Muscle of leg (tissue), 11 donors: ENCODE results near the gene RCVRN. TPM values are rescaled to one million over a fixed set of nuclear protein-coding genes. Genes with fewer than 3 reads are reported as not detected.
"Not testable (repeated sequence)": the region's sequence is repeated elsewhere in the genome, so short reads cannot be mapped to it uniquely, and the experiment has no call there.

Experiments
- DNase-seq: peaks from one replicate; pipeline ENCODE4 v3.0.0; 2013
- H3K27ac ChIP-seq: one replicate; pipeline ENCODE4 v1.5.1; 2013; ENCODE audit warnings: mild to moderate bottlenecking, low read length, control low read depth
- H3K27me3 ChIP-seq: one replicate; pipeline ENCODE4 v1.6.1; 2013; ENCODE audit warnings: low read length; ENCODE audit not compliant: control insufficient read depth, insufficient read depth
- H3K36me3 ChIP-seq: one replicate; pipeline ENCODE4 v1.6.1; 2013; ENCODE audit warnings: low read length; ENCODE audit not compliant: control insufficient read depth, insufficient read depth
- H3K4me1 ChIP-seq: one replicate; pipeline ENCODE4 v1.6.1; 2013; ENCODE audit warnings: low read length; ENCODE audit not compliant: control insufficient read depth, insufficient read depth
- H3K4me3 ChIP-seq: one replicate; pipeline ENCODE4 v1.5.1; 2013; ENCODE audit warnings: low read length, control low read depth
- H3K9me3 ChIP-seq: replicated peaks from 2 replicates; pipeline ENCODE4 v1.6.1; 2013; ENCODE audit warnings: low read depth, low read length; ENCODE audit not compliant: control insufficient read depth
- WGBS: methylation state at CpG from one replicate; pipeline ENCODE4 v1.1.5; 2013; ENCODE audit warnings: missing lambda C conversion rate; ENCODE audit not compliant: insufficient coverage; 5-methylcytosine and 5-hydroxymethylcytosine counted together
- polyA plus RNA-seq, 8 donors: library from polyadenylated mRNA; unstranded; fragments of 120-200 nt; gene quantifications; one replicate each; pipeline versions ENCODE4 v1.2.1 to v1.2.3, GENCODE V29; 2013; ENCODE audit warnings: inconsistent platforms in 1 of 8, low replicate concordance in 1 of 8; ENCODE audit not compliant: insufficient read length in 8 of 8, insufficient read depth in 1 of 8
- total RNA-seq: library from RNA; stranded (reverse); fragments of 120-200 nt; gene quantifications from one replicate; pipeline ENCODE4 v1.2.4, GENCODE V29; 2013

The RCVRN gene
- total and polyA plus RNA-seq, 9 donors = 0.13 to 1.1 (median 0.60) TPM

DNA sequence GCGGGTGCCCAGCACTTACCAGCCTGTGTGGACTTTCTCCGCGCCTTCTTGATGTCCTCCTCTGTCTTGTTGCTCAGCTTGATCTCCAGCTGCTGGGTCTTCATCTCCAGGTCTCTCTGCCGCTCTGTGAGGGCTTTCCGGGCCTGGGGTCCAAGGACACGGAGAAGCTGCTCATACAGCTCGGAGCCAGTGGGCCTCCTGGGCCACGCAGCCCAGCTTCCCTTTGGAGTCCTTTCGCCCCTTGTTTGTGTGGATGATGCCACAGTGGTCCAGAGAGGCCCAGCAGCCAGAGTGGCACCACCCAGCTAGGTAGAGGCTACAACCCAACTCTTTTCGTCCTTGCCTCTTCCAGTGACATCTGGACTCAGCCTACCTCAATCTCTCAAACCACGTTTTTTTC lies 20.4 kb upstream of the RCVRN start:
- no peak overlapping the region for H3K27ac ChIP-seq
- H3K4me1 ChIP-seq = peaks cover 11% of the 10 kb centered on the region
- WGBS = 83% methylated on average over 6 of the region's 11 CpGs
- H3K27me3 ChIP-seq = no peaks in the 10 kb centered on the region
- DNase-seq = no peak
- H3K36me3 ChIP-seq = peaks cover 9% of the 10 kb centered on the region
- H3K4me3 ChIP-seq = no peak overlapping the region
- H3K9me3 ChIP-seq = no peaks in the 10 kb centered on the region

DNA sequence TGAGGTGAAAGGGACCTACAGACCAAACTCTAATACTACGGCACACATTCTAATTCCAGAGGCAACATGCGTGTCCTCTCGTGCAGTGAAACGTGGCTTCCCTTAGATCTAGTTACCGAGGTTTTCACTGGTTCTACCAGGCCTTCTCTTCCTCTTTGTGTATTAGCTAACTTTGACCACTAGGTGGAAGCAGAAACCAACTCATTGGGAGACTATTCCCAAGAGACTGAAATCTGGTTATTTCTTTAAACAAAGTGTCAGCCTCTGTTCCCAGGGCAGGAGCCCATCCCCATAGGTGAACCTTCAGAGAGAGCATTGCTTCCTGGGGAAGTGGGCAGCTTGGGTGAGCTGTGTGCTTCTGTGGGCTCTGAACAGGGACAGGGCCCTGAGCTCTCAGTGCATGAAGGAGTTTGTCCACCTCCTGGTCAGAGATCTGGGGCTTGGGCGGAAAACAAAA lies 19.7 kb upstream of the RCVRN start:
- H3K27me3 ChIP-seq = no peaks in the 10 kb centered on the region
- H3K27ac ChIP-seq = no peak overlapping the region
- H3K4me3 ChIP-seq = no peak overlapping the region
- H3K4me1 ChIP-seq = peaks cover 11% of the 10 kb centered on the region
- no peaks in the 10 kb centered on the region for H3K9me3 ChIP-seq
- WGBS = 6% methylated on average over 5 of the region's 6 CpGs
- H3K36me3 ChIP-seq = peaks cover 11% of the 10 kb centered on the region
- DNase-seq = peak; percentile 87

DNA sequence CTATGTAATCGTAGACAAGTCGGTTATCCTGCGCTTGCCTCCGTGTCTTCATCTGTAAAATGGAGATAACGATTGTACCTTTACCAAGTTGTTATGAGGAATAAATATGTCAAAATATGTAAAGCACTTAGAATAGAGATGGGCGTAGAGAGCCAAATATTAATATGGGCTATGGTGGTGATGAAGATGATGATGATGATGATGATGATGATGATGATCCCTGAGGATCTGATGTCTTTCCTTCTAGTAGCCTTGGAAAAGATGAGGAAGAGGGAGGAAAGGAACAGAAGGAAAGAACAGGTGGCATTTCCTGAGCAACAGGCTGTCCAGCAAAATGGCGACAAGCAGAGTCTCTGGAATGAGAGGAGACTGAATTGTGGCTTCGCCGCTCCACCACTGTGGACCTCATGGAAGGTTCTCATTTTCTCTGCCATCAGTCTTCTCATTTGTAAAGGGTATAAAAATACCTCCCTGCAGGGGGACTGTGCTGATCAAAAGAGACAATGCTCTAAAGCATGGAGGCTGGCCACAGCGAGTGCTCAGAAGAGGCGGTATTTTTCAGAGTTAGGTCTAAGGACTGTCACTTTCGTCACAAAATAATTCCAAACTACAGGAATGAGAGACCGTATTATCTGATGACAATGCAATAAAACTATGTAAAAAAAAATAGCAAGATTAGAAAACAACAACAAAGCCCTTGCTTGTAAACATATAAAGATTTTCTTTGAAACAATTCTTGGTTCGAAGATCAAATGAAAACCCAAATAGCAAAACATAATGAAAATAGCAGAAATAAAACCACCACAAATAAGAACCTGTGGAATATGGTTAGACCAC lies 17.2 kb upstream of the RCVRN start:
- no peak for DNase-seq
- 100% methylated on average over 4 of the region's 14 CpGs for WGBS
- Histone ChIP-seq H3K36me3 (peaks cover 31% of the 10 kb centered on the region), H3K4me1 (no peaks in the 10 kb centered on the region), H3K9me3 (no peaks in the 10 kb centered on the region), H3K27ac (no peak overlapping the region), H3K27me3 (no peaks in the 10 kb centered on the region), H3K4me3 (no peak overlapping the region)

DNA sequence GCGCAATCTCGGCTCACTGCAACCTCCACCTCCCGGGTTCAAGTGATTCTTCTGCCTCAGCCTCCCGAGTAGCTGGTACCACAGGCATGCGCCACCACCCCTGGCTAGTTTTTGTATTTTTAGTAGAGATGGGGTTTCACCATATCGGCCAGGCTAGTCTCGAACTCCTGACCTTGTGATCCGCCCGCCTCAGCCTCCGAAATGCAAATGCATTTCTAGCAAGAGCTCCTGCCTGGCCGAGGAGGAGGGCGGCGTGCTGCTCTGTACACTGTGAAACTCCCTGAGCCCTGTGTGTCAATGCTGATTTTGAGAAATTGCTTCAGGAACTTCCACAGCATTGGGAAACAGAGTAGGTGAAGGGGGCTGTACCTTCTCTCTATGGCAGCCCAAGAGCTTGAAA lies 16.1 kb upstream of the RCVRN start:
- not testable (repeated sequence) for H3K4me1 ChIP-seq, H3K27ac ChIP-seq, H3K4me3 ChIP-seq, H3K27me3 ChIP-seq, DNase-seq, H3K9me3 ChIP-seq
- WGBS = 96% methylated on average over 7 of the region's 13 CpGs
- H3K36me3 ChIP-seq = peaks cover 41% of the 10 kb centered on the region

DNA sequence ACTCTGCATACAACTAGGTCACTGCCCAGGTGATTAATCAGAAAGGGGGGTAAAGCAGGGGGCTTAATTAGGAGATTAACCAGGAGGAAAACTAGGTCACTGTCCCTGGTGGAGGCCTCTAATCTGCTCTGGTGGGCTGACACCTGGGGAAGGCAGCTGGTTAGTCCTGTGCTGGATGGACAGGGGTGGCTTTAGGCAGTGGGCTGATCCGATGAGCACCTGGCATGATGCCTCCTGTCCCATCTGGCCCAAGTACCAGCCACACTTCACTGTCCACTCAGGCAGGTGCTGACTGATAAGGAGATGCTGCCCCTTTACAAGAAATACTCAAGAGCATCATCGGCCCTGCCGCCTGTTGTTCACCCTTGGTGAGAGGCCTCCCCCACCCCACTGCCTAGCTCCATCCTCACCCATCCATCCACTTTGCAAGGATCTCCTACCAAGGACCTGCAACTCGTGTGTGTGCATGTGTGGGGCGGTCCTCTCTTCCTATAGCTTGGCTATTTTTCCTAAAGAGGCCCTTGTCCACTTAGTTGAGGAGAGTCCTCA lies 13.8 kb upstream of the RCVRN start:
- H3K27me3 ChIP-seq = no peaks in the 10 kb centered on the region
- WGBS = 82% methylated on average over 5 of the region's 5 CpGs
- H3K4me1 ChIP-seq = no peaks in the 10 kb centered on the region
- H3K27ac ChIP-seq = no peak overlapping the region
- no peak overlapping the region for H3K4me3 ChIP-seq
- DNase-seq = no peak
- peaks cover 55% of the 10 kb centered on the region for H3K36me3 ChIP-seq
- H3K9me3 ChIP-seq = no peaks in the 10 kb centered on the region

DNA sequence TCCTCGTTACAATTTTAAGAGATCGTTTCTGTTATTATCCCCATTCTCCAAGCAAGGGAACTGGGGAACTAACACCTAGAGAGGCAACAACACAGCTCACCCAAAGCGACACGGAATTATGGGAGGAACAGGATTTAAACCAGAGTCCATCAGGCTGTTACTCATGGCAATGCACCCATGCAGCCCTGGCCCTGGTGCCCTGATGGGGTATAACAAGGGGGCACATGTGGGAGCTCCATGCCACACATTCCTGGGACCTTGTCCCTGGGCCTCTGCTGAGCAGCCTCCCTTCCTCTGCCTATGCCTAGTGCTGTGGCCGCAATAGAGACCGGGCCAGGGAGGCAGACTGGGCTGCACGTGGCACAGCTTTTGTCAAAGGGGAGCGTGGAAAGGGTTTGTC lies 13.3 kb upstream of the RCVRN start:
- no peaks in the 10 kb centered on the region for H3K4me1 ChIP-seq

DNA sequence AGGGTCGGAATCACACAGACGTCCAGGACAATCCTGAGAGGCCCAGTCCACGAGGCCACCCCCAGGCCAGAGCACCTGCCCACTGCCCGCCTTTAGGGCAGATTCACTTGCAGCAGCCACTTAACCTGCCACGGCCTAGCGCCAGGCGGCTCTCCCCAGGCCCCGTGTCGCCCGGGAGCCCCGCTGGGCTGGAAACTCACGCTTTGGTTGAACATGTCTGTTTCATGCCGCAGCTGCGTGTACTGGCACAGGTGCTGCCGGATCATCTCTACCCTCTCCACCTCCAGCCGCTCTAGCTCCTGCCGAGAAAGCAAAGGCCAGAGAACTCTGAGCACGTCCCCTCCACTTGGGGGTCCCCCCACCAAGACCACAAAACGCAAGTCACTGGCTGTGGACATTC lies 12.7 kb upstream of the RCVRN start:
- 85% methylated on average over 14 of the region's 19 CpGs for WGBS
- H3K4me1 ChIP-seq = no peaks in the 10 kb centered on the region
- no peaks in the 10 kb centered on the region for H3K9me3 ChIP-seq
- peaks cover 66% of the 10 kb centered on the region for H3K36me3 ChIP-seq
- no peak overlapping the region for H3K27ac ChIP-seq
- DNase-seq = no peak
- H3K4me3 ChIP-seq = no peak overlapping the region
- no peaks in the 10 kb centered on the region for H3K27me3 ChIP-seq

More for the DNA sequence above, 13.3 kb upstream of the RCVRN start:
- H3K4me3 ChIP-seq = no peak overlapping the region
- H3K9me3 ChIP-seq = no peaks in the 10 kb centered on the region
- no peak for DNase-seq
- H3K36me3 ChIP-seq = peaks cover 60% of the 10 kb centered on the region
- no peak overlapping the region for H3K27ac ChIP-seq
- 92% methylated on average over 2 of the region's 8 CpGs for WGBS
- H3K27me3 ChIP-seq = no peaks in the 10 kb centered on the region

DNA sequence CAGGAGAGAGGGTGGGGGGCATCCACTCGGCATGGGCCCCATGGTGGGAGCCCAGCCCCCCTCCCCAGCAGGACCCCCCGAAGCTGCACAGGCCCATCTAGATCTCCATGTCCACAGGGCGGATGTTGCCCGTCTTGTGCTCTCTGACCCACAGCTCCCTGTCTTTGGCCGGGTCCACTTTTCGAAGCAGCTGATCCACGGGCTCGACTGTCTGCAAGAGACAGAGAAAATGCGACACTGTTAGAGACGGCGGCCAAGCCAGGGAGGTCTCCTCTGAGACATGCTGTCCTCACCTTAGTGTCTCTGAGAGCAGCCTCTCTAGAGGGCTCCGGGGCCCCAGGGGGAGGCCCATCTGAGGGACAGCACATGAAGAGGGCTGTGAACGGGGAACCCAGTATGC lies 12.1 kb upstream of the RCVRN start:
- H3K36me3 ChIP-seq = peaks cover 66% of the 10 kb centered on the region
- H3K9me3 ChIP-seq = no peaks in the 10 kb centered on the region
- no peaks in the 10 kb centered on the region for H3K27me3 ChIP-seq
- DNase-seq = no peak
- H3K4me1 ChIP-seq = peaks cover 4% of the 10 kb centered on the region
- no peak overlapping the region for H3K27ac ChIP-seq
- WGBS = 91% methylated on average over 10 of the region's 13 CpGs
- H3K4me3 ChIP-seq = no peak overlapping the region

DNA sequence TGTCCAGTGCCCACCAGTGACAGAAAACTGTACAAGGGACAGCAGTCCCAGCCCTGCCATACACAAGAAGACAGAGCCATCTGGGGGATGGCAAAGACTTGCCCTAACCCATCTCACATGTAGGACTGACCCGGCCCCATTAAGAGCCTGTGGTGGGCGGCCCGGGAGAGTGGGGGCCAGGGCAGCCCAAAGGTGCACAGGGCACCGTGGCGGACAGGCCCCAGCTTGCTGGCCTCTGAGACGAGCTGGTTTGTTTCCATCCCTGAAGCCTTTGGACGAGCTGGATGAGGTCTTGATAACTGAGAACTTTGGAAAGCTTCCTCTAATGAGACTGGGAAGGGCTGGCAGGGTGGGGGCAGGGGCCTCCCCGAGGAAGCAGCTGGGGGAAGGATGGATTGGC lies 11.0 kb upstream of the RCVRN start:
- no peak overlapping the region for H3K27ac ChIP-seq
- no peaks in the 10 kb centered on the region for H3K9me3 ChIP-seq
- no peak overlapping the region for H3K4me3 ChIP-seq
- no peak for DNase-seq
- peaks cover 7% of the 10 kb centered on the region for H3K4me1 ChIP-seq
- H3K27me3 ChIP-seq = no peaks in the 10 kb centered on the region
- 75% methylated on average over 7 of the region's 8 CpGs for WGBS
- peaks cover 63% of the 10 kb centered on the region for H3K36me3 ChIP-seq

DNA sequence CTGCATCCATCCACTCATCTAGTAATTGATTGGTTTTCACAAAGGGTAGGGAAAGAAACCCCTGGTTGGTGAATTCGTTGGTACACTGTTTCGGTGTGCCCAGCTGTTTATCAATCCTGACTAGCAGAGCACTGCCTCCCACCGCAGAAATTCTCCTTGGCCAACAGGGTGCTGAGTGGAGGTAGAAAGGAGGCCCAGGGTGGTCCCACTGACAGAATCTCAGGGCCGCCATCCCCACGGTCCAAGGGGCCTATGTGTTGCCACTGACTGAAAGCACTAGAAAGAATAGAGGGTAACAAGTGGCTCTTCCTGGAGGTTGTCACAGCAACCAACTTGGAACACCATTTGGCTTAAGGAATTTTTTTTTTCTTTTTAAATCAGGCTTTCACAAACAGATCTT lies 8.4 kb upstream of the RCVRN start:
- H3K27ac ChIP-seq = no peak overlapping the region
- H3K27me3 ChIP-seq = no peaks in the 10 kb centered on the region
- no peak for DNase-seq
- H3K36me3 ChIP-seq = peaks cover 50% of the 10 kb centered on the region
- no peak overlapping the region for H3K4me3 ChIP-seq
- H3K4me1 ChIP-seq = peaks cover 7% of the 10 kb centered on the region
- no peaks in the 10 kb centered on the region for H3K9me3 ChIP-seq
- WGBS = 95% methylated on average over 4 of the region's 5 CpGs
